Superior temporal gyrus (tissue), 1 donor: ENCODE results near the gene SLC38A8.

Source experiments
- DNase-seq: peaks from one replicate; pipeline ENCODE4 v3.0.0-alpha.2; 2016; ENCODE audit errors: extremely low spot score

Gene SLC38A8

GRCh38 chr16:84049403-84050060, 6.9 kb upstream of the SLC38A8 start:
- DNase-seq: no peak

- DNase-seq: no peak
These were observed 6.3 kb upstream of the SLC38A8 start for GRCh38 chr16:84048871-84049270.

GRCh38 chr16:84048270-84048669, 5.7 kb upstream of the SLC38A8 start:
- DNase-seq: no peak

- no peak for DNase-seq
These were observed 5.0 kb upstream of the SLC38A8 start for GRCh38 chr16:84047626-84048025.

GRCh38 chr16:84047206-84047605, 4.6 kb upstream of the SLC38A8 start:
- no peak for DNase-seq

- DNase-seq: no peak
These were observed 3.3 kb upstream of the SLC38A8 start for GRCh38 chr16:84045818-84046470.

- no peak for DNase-seq
These were observed 2.6 kb upstream of the SLC38A8 start for GRCh38 chr16:84045001-84045817.

- DNase-seq: no peak
These were observed 1.5 kb upstream of the SLC38A8 start for GRCh38 chr16:84044118-84044488.

- DNase-seq: no peak
These were observed 1.0 kb upstream of the SLC38A8 start for GRCh38 chr16:84043486-84044117.

GRCh38 chr16:84042879-84043485, 387 bp upstream of the SLC38A8 start:
- DNase-seq: no peak

- no peak for DNase-seq
These were observed 714 bp downstream of the SLC38A8 start for GRCh38 chr16:84041881-84042280.

GRCh38 chr16:84040823-84041820, 1.5 kb downstream of the SLC38A8 start:
- peak; percentile 34 for DNase-seq

GRCh38 chr16:84040226-84040822, 2.3 kb downstream of the SLC38A8 start:
- DNase-seq: no peak

GRCh38 chr16:84039696-84040095, 2.9 kb downstream of the SLC38A8 start:
- no peak for DNase-seq

GRCh38 chr16:84038469-84038868, 4.1 kb downstream of the SLC38A8 start:
- DNase-seq: no peak

- DNase-seq: no peak
These were observed 5.6 kb downstream of the SLC38A8 start for GRCh38 chr16:84036982-84037425.

- no peak for DNase-seq
These were observed 6.5 kb downstream of the SLC38A8 start for GRCh38 chr16:84036131-84036530.

GRCh38 chr16:84034516-84034915, 8.1 kb downstream of the SLC38A8 start:
- no peak for DNase-seq

GRCh38 chr16:84033251-84034195, 9.1 kb downstream of the SLC38A8 start:
- no peak for DNase-seq
